SK-N-SH (cell line): ENCODE data around the gene ADK. TPM values are rescaled to one million over a fixed set of nuclear protein-coding genes. Genes with fewer than 3 reads are reported as not detected.

ENCODE experiments used
- CTCF ChIA-PET: fragments of 300-600, 350-600 bp; formaldehyde crosslinking; extraction: SDS; loops from one replicate; lab custom pipeline; 2021; lab: Yijun Ruan, JAX
- POLR2A ChIA-PET: fragments of 350-600 bp; sonication (Branson Sonifier 250); formaldehyde crosslinking; extraction: SDS; loops from one replicate; lab custom pipeline; 2020; ENCODE audit warnings: antibody characterized with exemption, inconsistent platforms; lab: Yijun Ruan, JAX
- DNase-seq: peaks from one replicate; pipeline ENCODE4 v3.0.0; 2012
- H2AFZ ChIP-seq: fragments of 200-600 bp; sonication (generic); 2 replicates; pipeline ENCODE4 v1.8.1; 2016; ENCODE audit warnings: antibody characterized with exemption, mild to moderate bottlenecking, low read depth
- H3F3A ChIP-seq: fragments of 200-600 bp; sonication (generic); replicated peaks from 2 replicates; pipeline ENCODE3; 2016; ENCODE audit warnings: antibody characterized with exemption, mild to moderate bottlenecking; ENCODE audit not compliant: insufficient read depth
- H3K27ac ChIP-seq, 2 experiments: fragments of 200-500 bp in 1 of 2; fragments of 200-600 bp in 1 of 2; sonication (Bioruptor generic) in 1 of 2; sonication (generic), shearing (Covaris generic) in 1 of 2; 2 replicates each; pipeline versions ENCODE4 v1.5.1 to v1.6.1; 2014 to 2016; ENCODE audit warnings: low read depth in 2 of 2, inconsistent platforms in 1 of 2, low read length in 1 of 2, mild to moderate bottlenecking in 1 of 2, mixed read lengths in 1 of 2
- H3K27me3 ChIP-seq: fragments of 200-600 bp; sonication (generic), shearing (Covaris generic); 2 replicates; pipeline ENCODE4 v1.6.1; 2016; ENCODE audit warnings: mixed run types; ENCODE audit not compliant: insufficient read depth
- H3K36me3 ChIP-seq, 2 experiments: fragments of 200-500 bp in 1 of 2; fragments of 200-600 bp in 1 of 2; sonication (Bioruptor generic) in 1 of 2; sonication (generic) in 1 of 2; replicated peaks in 1 of 2; 2 replicates each; pipeline versions ENCODE3 to v1.5.1; 2014 to 2016; ENCODE audit warnings: low read length in 1 of 2, mild to moderate bottlenecking in 1 of 2; ENCODE audit not compliant: insufficient read depth in 2 of 2, control insufficient read depth in 1 of 2
- H3K4me1 ChIP-seq, 2 experiments: fragments of 200-500 bp in 1 of 2; fragments of 200-600 bp in 1 of 2; sonication (Bioruptor generic) in 1 of 2; sonication (generic), shearing (Covaris generic) in 1 of 2; 2 replicates each; pipeline versions ENCODE4 v1.5.1 to v1.6.1; 2014 to 2016; ENCODE audit warnings: low read depth in 1 of 2, low read length in 1 of 2, mixed run types in 1 of 2; ENCODE audit not compliant: insufficient read depth in 2 of 2, control insufficient read depth in 1 of 2
- H3K4me2 ChIP-seq: fragments of 200-600 bp; sonication (generic), shearing (Covaris generic); 2 replicates; pipeline ENCODE4 v1.6.1; 2017; ENCODE audit warnings: mixed run types
- H3K4me3 ChIP-seq, 2 experiments: fragments of 200-500 bp in 1 of 2; fragments of 200-600 bp in 1 of 2; sonication (Bioruptor generic) in 1 of 2; sonication (generic), shearing (Covaris generic) in 1 of 2; 2 replicates each; pipeline versions ENCODE4 v1.5.1 to v1.8.1; 2014 to 2016; ENCODE audit warnings: low read depth in 2 of 2, inconsistent platforms in 1 of 2, low read length in 1 of 2, mild to moderate bottlenecking in 1 of 2, mixed read lengths in 1 of 2, moderate library complexity in 1 of 2
- H3K79me2 ChIP-seq: fragments of 200-600 bp; sonication (generic); 2 replicates; pipeline ENCODE4 v1.8.1; 2017; ENCODE audit warnings: mild to moderate bottlenecking; ENCODE audit not compliant: insufficient read depth
- H3K9ac ChIP-seq: fragments of 200-600 bp; sonication (generic); 2 replicates; pipeline ENCODE4 v1.6.1; 2017; ENCODE audit warnings: mixed run types
- H3K9me2 ChIP-seq: fragments of 200-600 bp; sonication (generic); 2 replicates; pipeline ENCODE4 v1.6.1; 2017; ENCODE audit warnings: mixed run types
- H3K9me3 ChIP-seq: fragments of 200-600 bp; sonication (generic); 2 replicates; pipeline ENCODE4 v1.6.1; 2017; ENCODE audit warnings: mixed run types, mild to moderate bottlenecking, moderate library complexity
- H4K20me1 ChIP-seq: fragments of 200-600 bp; sonication (generic); 2 replicates; pipeline ENCODE4 v1.6.1; 2017; ENCODE audit warnings: mild to moderate bottlenecking, mixed run types; ENCODE audit not compliant: insufficient read depth
- FOSL2 ChIP-seq: IDR thresholded peaks from 2 replicates; pipeline ENCODE4 v1.4.0; 2012; ENCODE audit warnings: low read depth, mild to moderate bottlenecking, moderate library complexity, borderline replicate concordance
- GABPA ChIP-seq: IDR thresholded peaks from 2 replicates; pipeline ENCODE4 v1.4.0; 2012; ENCODE audit warnings: low read depth, mild to moderate bottlenecking
- GATA2 ChIP-seq: sonication (generic); formaldehyde crosslinking; IDR thresholded peaks from 2 replicates; pipeline ENCODE4 v1.5.0; 2020; ENCODE audit warnings: mild to moderate bottlenecking, missing genetic modification reagents
- JUND ChIP-seq: IDR thresholded peaks from 2 replicates; pipeline ENCODE4 v1.4.0; 2012
- MXI1 ChIP-seq: IDR thresholded peaks from 2 replicates; pipeline ENCODE4 v1.6.1; 2012; ENCODE audit warnings: mild to moderate bottlenecking, low read depth, low read length, improper control_type of control experiment
- NFIC ChIP-seq: IDR thresholded peaks from 2 replicates; pipeline ENCODE4 v1.4.0; 2012; ENCODE audit warnings: borderline replicate concordance
- RXRA ChIP-seq: IDR thresholded peaks from 2 replicates; pipeline ENCODE4 v1.4.0; 2012; ENCODE audit warnings: low read depth, mild to moderate bottlenecking, borderline replicate concordance
- SMC3 ChIP-seq: IDR thresholded peaks from 2 replicates; pipeline ENCODE4 v1.6.1; 2012; ENCODE audit warnings: low read depth, low read length, improper control_type of control experiment
- TAF1 ChIP-seq: IDR thresholded peaks from 2 replicates; pipeline ENCODE4 v1.6.1; 2012; ENCODE audit warnings: low read depth, mild to moderate bottlenecking, low read length, moderate library complexity, borderline replicate concordance
- polyA plus RNA-seq, 3 experiments: library from polyadenylated mRNA; depleted of rRNA; stranded (reverse); fragments of >200 nt; gene quantifications; 2 replicates each; pipeline ENCODE4 v1.2.3, GENCODE V29; 2012
- TF ChIP-seq, protein P1 (sequence below): IDR thresholded peaks from 2 replicates; pipeline ENCODE4 v1.6.1; 2012; ENCODE audit warnings: mild to moderate bottlenecking, low read depth, low read length, moderate library complexity
- TF ChIP-seq, protein P2 (sequence below): fragments of 200-600 bp; sonication (generic); IDR thresholded peaks from 2 replicates; pipeline ENCODE4 v1.6.1; 2017; ENCODE audit warnings: antibody characterized with exemption, mild to moderate bottlenecking, moderate library complexity
- TF ChIP-seq, protein P3 (sequence below): fragments of 150-350 bp; IDR thresholded peaks from 2 replicates; pipeline ENCODE4 v1.6.1; 2017; ENCODE audit warnings: antibody characterized with exemption, low read length, low read depth, borderline replicate concordance

Gene ADK
- polyA plus RNA-seq, 1 of the 3 experiments (the other 2 are of a cell fraction), result 25.1 TPM

DNA sequence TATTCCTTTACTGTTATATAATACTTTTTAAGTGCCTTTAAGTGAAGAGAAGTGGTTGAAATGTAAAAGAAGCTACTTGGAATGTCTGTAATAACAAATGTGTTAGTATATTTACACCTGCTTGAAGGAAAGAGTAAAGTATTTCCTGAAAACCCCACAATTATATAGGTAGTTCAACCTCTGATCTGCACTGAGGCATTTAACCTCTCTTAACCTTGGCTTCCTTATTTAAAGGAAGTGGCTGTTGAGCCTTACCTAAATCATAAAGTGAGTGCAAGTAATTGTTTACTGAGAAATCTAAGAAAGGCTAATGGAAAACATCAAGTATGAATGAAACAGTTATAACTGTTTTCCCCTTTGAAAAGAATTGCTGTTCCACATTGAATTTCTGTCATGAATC lies 294.5 kb downstream of the ADK start:
- CTCF ChIA-PET, result interaction anchor here (1.5 to 1.6 kb wide), 2 partner anchors 17 to 27 kb away, joined by 3 to 6 read pairs; no protein-coding TSS in a partner anchor
- POLR2A ChIA-PET, result no interaction called here
- DNase-seq, result no peak
- H3F3A ChIP-seq, result no peaks in the 10 kb centered on the region
- peaks cover 0 to 5% of the 10 kb centered on the region in 2 experiments for H3K36me3 ChIP-seq
- H3K9me3 ChIP-seq, result no peaks in the 10 kb centered on the region
- H3K4me2 ChIP-seq, result no peak overlapping the region
- H3K4me3 ChIP-seq, result no peak overlapping the region
- H3K27ac ChIP-seq, result no peak overlapping the region
- H3K27me3 ChIP-seq, result no peaks in the 10 kb centered on the region
- TF ChIP-seq NFIC, result no peak
- no peak for TF ChIP-seq GABPA
- no peak for TF ChIP-seq SMC3
- TF ChIP-seq, protein P1, sequence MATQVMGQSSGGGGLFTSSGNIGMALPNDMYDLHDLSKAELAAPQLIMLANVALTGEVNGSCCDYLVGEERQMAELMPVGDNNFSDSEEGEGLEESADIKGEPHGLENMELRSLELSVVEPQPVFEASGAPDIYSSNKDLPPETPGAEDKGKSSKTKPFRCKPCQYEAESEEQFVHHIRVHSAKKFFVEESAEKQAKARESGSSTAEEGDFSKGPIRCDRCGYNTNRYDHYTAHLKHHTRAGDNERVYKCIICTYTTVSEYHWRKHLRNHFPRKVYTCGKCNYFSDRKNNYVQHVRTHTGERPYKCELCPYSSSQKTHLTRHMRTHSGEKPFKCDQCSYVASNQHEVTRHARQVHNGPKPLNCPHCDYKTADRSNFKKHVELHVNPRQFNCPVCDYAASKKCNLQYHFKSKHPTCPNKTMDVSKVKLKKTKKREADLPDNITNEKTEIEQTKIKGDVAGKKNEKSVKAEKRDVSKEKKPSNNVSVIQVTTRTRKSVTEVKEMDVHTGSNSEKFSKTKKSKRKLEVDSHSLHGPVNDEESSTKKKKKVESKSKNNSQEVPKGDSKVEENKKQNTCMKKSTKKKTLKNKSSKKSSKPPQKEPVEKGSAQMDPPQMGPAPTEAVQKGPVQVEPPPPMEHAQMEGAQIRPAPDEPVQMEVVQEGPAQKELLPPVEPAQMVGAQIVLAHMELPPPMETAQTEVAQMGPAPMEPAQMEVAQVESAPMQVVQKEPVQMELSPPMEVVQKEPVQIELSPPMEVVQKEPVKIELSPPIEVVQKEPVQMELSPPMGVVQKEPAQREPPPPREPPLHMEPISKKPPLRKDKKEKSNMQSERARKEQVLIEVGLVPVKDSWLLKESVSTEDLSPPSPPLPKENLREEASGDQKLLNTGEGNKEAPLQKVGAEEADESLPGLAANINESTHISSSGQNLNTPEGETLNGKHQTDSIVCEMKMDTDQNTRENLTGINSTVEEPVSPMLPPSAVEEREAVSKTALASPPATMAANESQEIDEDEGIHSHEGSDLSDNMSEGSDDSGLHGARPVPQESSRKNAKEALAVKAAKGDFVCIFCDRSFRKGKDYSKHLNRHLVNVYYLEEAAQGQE, result no peak
- TF ChIP-seq TAF1, result no peak
- no peak for TF ChIP-seq GATA2 (CRISPR knock-in tag)
- TF ChIP-seq MXI1, result no peak
- TF ChIP-seq, protein P2, sequence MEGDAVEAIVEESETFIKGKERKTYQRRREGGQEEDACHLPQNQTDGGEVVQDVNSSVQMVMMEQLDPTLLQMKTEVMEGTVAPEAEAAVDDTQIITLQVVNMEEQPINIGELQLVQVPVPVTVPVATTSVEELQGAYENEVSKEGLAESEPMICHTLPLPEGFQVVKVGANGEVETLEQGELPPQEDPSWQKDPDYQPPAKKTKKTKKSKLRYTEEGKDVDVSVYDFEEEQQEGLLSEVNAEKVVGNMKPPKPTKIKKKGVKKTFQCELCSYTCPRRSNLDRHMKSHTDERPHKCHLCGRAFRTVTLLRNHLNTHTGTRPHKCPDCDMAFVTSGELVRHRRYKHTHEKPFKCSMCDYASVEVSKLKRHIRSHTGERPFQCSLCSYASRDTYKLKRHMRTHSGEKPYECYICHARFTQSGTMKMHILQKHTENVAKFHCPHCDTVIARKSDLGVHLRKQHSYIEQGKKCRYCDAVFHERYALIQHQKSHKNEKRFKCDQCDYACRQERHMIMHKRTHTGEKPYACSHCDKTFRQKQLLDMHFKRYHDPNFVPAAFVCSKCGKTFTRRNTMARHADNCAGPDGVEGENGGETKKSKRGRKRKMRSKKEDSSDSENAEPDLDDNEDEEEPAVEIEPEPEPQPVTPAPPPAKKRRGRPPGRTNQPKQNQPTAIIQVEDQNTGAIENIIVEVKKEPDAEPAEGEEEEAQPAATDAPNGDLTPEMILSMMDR, result no peak
- TF ChIP-seq JUND, result no peak
- TF ChIP-seq FOSL2, result no peak
- no peak for TF ChIP-seq RXRA
- TF ChIP-seq, protein P3, sequence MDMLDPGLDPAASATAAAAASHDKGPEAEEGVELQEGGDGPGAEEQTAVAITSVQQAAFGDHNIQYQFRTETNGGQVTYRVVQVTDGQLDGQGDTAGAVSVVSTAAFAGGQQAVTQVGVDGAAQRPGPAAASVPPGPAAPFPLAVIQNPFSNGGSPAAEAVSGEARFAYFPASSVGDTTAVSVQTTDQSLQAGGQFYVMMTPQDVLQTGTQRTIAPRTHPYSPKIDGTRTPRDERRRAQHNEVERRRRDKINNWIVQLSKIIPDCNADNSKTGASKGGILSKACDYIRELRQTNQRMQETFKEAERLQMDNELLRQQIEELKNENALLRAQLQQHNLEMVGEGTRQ, result no peak
- H3K79me2 ChIP-seq, result no peaks in the 10 kb centered on the region
- H3K9me2 ChIP-seq, result no peaks in the 10 kb centered on the region
- no peak overlapping the region for H2AFZ ChIP-seq
- H4K20me1 ChIP-seq, result no peaks in the 10 kb centered on the region
- H3K9ac ChIP-seq, result no peak overlapping the region
- H3K4me1 ChIP-seq, result no peaks in the 10 kb centered on the region; a peak in 1 of 4 replicates
